Keratinocyte (primary cell): ENCODE results near the gene KLHL22.

Experiments used
- CTCF ChIP-seq, 3 experiments: IDR thresholded peaks in 1 of 3; conservative IDR thresholded peaks in 1 of 3; optimal IDR thresholded peaks in 1 of 3; 2 replicates in 2 of 3; 3 replicates in 1 of 3; pipeline versions ENCODE3 to v1.5.1; 2011; ENCODE audit warnings: low read length in 3 of 3, mild to moderate bottlenecking in 3 of 3, moderate library complexity in 2 of 3, control low read depth in 1 of 3, inconsistent platforms in 1 of 3; ENCODE audit not compliant: insufficient read depth in 2 of 3; ENCODE audit errors: extremely low read depth in 1 of 3
- EZH2 ChIP-seq: IDR thresholded peaks from one replicate; pipeline ENCODE4 v1.6.1; 2012; ENCODE audit warnings: inconsistent platforms, mild to moderate bottlenecking, low read length, moderate library complexity

- TF ChIP-seq CTCF (optimal IDR thresholded peaks at IDR 0.05 in 1 of 3, IDR thresholded peaks at IDR 0.05 in 1 of 3, conservative IDR thresholded peaks at IDR 0.05 in 1 of 3; ENCODE audit: extremely low read depth in 1 of 3, insufficient read depth in 2 of 3, low read length in 3 of 3) (no peak), EZH2 (no peak)
These were observed 43.7 kb downstream of the KLHL22 start for GRCh38 chr22:20451920-20452319.
